Activated CD4-positive, alpha-beta T cell treated with anti-CD3 and anti-CD28 coated beads, Interleukin-2, amount 50 U/mL, for 1 hour (primary cell): ENCODE results near the gene PPP4C.

Experiments used
- DNase-seq: peaks from one replicate; pipeline ENCODE4 v3.0.0-alpha.2; 2020

The PPP4C gene

DNA sequence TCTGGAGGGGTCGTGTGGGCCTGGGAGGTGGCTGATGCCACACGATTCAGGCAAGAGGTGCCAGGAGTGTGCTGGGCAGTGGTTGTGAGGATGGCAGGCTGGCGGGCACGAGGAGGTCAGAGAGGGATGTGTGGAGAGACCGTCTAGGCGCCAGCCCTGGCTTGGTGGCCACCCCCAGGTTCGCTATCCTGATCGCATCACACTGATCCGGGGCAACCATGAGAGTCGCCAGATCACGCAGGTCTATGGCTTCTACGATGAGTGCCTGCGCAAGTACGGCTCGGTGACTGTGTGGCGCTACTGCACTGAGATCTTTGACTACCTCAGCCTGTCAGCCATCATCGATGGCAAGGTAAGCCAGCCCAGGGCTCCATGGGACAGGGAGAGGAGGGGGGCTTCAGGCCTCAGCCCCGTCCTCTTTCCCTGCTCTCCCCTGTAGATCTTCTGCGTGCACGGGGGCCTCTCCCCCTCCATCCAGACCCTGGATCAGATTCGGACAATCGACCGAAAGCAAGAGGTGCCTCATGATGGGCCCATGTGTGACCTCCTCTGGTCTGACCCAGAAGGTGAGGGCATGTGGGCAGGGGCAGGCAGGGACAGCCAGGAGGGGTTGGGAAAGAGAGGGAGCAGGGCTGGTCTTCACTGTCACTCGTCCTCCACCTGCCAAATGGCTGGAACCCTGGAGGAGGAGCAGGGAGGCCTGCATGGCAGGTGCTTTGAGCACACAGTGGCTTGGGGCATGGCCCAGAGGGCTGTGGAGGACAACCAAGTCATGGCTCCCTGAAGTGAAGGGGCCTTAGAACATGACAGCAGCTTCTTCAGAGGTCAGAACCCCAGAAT, 7.6 kb downstream of the PPP4C start:
- DNase-seq = no peak

- no peak for DNase-seq
Measured at GRCh38 chr16:30084096-30084815, 8.5 kb downstream of the PPP4C start.

DNA sequence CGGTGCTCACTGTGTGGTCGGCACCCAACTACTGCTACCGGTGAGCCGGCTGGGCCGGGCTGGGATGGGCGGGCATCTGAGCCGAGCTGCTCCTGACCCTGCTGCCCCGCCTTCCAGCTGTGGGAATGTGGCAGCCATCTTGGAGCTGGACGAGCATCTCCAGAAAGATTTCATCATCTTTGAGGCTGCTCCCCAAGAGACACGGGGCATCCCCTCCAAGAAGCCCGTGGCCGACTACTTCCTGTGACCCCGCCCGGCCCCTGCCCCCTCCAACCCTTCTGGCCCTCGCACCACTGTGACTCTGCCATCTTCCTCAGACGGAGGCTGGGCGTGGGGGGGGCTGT, 9.0 kb downstream of the PPP4C start:
- DNase-seq = no peak

GRCh38 chr16:30085247-30085646, 9.5 kb downstream of the PPP4C start:
- no peak for DNase-seq

- DNase-seq = no peak
Measured at GRCh38 chr16:30085820-30086219, 10.0 kb downstream of the PPP4C start.

- DNase-seq = no peak
Measured at GRCh38 chr16:30086291-30087140, 10.7 kb downstream of the PPP4C start.

DNA sequence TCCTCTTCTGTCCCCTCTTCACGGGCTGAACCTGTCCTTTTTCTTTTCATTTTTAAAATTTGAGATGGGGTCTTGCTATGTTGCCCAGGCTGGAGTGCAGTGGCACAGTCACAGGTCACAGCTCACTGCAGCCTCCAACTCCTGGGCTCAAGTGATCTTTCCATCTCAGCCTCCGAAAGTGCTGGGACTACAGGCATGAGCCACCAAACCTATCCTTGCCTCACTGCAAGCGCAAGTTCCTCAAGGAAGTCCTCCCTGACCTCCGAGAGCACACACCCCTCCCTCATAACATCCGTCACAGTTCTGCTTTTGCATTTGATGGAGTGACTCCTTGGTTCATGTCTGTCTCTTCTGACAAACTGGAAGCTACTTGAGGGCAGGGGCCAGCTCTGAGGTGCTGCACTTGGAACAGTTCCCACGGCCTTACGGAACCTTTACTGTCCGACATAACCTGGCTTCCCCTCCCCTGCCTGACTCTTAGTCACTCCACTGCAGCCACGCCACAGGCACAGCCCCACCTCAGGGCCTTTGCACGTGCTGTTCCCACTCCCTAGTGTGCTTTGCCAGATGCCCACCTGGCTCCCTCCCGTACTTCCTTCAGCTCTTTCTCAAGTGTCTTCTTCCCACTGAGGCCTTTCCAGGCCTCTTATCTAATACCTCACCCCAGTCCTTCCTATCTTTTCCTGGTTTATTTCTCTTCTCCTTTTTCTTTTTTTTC, 11.5 kb downstream of the PPP4C start:
- no peak for DNase-seq

DNA sequence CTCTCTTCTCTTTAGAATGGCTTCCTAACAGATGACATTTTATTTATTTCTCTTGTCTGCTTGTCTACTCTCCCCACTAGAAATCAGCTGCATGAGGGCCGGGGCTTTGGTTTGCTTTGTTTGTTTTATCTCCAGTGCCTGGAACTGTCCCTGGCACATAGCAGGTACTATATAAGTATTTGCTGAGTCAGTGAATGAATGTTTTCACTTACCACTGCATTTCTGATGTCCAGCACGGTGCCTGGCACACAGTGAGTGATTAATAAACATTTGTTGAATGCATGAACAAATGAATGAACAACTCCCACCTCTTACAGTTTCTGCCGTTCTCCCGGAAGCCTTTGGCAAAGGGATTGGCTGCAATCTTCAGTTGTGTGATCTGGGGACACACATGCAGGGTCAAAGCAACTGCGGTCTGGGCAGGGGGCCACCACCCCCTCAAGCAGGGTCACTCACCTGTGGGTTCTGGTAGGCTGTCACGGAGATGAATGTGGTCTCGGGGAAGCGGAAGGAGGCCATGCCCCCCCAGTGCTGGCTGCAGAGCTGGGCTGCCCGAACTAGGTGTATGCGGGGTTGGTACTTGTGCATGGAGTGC, 12.5 kb downstream of the PPP4C start:
- DNase-seq = no peak

DNA sequence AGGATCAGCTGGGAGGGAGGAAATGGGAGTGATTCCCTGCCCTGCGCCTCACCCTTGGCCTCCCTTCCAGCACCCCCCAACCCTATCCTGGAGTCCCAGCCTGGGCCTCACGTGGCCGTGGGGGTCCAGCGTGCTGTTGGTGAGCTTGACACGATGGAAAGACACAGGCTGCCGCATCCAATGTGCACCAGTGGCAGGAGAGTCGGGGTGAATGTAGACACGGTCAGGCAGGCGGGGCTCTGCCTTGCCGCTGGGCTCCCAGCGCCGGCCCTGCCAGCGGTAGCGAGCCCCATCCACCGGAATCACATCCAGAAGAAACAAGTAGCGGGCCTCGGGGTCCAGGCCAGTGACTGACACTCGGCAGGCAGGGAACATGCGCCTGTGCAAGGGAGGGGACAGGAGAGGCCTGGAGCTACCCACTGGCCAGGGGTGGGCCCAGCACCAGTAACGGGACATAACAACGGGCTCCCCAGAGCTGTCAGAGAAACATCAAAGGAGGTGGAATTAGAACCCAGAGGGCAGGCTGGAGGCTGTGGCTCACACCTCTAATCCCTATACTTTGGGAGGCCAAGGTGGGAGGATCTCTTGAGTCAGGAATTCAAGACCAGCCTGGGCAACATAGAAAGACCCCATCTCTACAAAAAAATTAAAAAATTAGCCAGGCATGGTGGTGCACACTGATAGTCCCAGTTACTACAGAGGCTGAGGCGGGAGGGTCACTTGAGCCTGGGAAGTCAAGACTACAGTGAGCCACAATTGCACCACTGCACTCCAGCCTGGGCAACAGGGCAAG, 13.2 kb downstream of the PPP4C start:
- no peak for DNase-seq

DNA sequence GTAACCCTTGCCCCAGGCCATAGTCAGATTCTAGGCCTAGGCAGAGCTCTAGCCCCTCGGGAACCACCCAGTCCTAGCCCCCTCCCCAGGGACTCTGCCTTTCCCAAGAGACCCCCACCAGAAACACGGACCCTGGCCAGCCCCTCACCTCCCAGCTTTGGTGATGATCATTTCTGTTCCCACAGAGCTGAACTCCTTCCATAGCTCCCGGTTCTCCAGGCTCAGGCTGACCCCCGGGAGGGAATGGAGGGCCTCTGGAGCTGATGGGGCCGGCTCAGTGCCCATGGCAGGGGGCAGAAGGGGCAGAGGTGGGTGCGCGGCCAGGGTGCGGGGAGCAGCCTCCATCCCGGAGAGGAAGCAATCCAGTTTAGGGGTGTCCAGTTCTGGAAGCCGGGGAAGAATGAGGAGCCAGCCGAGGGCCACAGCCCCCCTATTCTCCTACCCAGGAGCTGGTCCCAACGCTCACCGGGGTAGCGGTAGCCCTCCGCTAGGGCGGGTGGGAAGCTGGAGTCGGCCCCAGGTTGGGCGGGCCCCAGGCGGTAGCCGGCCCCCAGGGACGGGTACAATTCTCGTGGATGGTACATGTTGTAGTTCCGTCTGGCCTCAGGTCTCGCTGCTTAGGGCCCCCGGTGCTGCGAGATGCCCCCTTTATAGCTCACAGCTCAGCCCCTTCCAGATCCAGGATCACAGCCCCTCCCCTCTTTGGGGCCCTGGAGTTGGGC, 15.0 kb downstream of the PPP4C start:
- DNase-seq = no peak

GRCh38 chr16:30091474-30092372, 15.9 kb downstream of the PPP4C start, which contains the start of gene TBX6:
Gene TBX6 (minus strand): TSS chr16:30091924. CDS start chr16:30091193, 731 bp downstream.
- DNase-seq = peak; percentile 91

- peak; percentile 55 for DNase-seq
Measured at GRCh38 chr16:30092373-30093010, 16.7 kb downstream of the PPP4C start.

GRCh38 chr16:30094541-30095165, 18.9 kb downstream of the PPP4C start:
- no peak for DNase-seq

DNA sequence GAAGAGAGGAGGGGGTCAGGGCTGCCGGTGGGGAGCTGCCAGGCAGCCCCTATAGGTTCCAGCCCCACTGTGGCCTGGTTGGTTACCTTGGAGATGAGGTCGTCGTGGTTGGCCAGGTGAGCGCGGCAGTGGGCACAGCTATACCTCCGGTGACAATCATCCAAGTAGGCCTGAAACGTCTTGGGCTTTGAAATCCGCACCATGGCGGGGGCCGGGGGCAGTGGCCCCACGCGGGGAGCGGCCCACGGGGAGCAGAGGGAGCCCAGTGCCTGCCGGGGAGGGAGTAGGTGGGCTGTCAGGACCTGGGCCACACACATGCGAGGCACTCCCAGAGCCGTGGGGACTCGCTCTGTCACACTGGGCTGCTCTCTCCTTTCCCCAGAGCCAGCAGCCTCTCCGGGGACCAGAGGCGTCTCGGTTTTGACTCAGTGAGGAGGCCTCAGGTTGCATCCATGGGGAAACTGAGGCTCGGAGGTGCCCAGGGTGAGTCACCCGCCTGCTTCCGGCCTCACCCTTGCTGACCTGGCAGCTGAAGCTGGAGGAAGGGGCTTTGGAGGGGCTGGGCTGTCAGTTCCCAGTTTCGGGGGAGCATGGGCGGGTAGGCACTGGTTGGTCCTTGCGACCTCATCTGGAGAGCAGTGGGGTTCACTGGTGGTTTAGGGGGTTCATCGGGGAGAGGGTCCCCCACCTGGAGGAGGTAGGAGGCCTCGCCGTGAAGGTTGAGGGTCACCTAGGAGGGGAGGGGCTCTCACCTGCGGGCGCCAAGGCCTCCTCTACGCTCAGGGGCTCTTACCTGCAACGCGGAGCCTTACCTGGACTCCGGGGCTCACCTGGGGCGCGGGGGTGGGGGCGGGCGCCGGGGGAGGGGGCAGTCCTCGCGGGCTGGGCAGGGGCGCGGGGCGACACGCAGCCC, 19.6 kb downstream of the PPP4C start:
- DNase-seq = peak; percentile 23

DNA sequence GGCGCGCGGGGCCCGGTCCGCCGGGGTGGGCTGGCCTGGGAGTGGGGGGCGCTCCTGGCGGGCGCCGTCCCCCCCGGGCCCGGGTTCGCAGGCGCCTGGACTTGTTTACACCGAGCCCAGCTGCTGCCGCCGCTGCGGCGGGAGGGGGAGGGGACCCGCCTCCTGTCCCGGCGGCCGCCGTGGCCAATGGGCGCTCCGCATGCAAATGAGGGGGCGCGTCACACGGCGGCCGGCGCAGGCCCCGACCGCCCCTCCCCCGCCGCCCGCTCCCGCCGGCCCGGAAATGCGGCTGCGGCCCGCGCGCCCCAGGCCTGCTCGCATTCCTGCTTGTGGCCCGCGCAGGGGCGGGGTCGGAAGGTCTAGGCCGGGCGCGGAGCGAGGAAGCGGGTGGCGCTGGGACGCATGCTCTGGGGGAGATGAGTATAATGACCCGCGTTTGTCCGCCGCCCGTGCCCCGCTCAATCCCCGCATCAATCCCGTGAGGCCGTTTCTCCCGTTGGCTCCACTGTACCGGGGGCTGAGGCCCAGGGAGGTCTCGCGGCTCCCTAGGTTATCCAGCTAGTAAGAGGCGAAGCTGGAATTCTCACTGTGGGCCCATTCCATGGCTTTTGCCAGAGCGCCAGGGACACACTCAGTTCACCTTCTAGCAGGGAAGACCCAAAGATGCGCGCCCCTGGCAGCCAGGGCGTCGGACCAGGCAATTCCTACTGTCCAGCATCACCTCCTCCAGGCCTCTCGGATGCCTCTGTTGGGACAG, 20.5 kb downstream of the PPP4C start, which contains the start of gene YPEL3:
TSS of gene YPEL3 (minus strand) at position 109 of the 757 bp plus-strand sequence. CDS start 731 bp downstream, outside the sequence.
- DNase-seq = peak; percentile 86

DNA sequence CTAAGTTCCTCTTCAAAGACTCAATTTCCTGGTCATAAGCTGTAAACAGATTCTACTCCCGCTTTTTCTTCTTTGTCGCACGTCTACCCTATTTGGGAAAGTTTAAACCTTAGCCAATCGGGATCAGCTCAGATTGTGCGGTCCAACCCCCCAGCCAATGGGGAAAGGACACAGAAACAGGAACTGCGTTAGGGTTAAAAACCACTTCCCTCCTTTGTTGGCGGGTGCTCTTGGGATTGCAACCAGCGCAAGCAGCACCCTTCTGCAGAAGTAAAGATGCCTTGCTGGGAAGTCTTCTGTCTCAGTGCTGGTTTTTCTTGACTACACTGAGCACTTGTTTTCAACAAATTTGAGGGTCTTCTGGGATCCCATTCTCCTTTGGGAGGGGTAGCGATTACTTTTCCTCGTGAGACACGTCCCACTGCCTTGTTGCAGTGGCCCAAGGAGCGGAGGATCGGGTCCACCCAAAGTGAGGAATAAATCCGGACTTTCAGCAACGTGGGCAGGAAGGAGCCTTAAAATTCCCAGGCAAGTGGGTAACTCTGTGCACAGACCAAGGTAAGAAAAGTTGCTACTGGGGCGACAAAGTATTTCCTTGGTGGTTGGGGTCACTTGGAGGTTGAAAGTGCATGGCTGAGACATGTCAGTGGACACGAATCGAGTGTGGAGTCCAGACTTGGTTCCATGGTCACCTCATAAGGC, 21.2 kb downstream of the PPP4C start:
- DNase-seq = no peak
